ENCODE measurements around the gene GSG1L.

Gene GSG1L

GRCh38 chr16:27820646-27821345 lies 242.7 kb downstream of the GSG1L start:
- DNase-seq (ENCODE audit: low read depth in 2 of 2), result no peak

DNA sequence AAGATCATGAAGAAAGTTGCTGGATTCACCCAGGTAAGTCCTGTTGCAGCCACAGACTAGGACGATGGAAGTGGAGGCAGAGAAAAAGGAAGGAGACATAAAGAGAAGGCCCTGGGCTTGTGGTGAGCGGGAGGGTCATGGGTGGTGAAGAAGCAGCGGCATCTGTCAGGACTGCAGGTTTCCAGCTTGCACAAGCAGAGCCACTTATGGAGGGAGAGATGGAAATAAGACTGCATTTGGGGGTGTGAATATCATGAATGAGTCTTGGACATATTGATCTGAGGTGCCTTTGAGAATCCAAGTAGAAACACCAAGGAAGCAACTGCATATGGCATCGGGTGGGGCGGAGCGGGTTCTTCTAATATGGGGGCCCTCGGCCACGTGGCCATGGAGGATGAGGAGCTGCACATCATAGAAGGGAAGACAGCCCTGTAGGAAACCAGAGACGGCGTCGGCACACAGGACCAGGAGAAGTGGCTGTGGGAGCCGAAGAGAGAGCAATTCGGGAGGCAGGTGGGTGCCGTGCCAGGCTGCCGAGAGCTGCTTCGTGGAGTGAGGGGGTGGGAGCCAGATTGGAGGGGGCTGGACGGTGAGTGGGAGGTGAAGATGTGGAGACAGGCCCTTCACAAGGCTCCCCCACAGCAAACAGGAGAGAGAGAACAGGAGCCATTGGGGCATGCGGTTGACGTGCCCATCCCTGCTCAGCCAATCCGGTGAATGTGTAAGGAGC lies 243.5 kb downstream of the GSG1L start:
- DNase-seq (ENCODE audit: low read depth in 2 of 2), result no peak

GRCh38 chr16:27819356-27819755 lies 244.2 kb downstream of the GSG1L start:
- DNase-seq (ENCODE audit: low read depth in 2 of 2), result no peak

- no peak for DNase-seq (ENCODE audit: low read depth in 2 of 2)
These were observed 245.3 kb downstream of the GSG1L start for GRCh38 chr16:27818246-27818645.

DNA sequence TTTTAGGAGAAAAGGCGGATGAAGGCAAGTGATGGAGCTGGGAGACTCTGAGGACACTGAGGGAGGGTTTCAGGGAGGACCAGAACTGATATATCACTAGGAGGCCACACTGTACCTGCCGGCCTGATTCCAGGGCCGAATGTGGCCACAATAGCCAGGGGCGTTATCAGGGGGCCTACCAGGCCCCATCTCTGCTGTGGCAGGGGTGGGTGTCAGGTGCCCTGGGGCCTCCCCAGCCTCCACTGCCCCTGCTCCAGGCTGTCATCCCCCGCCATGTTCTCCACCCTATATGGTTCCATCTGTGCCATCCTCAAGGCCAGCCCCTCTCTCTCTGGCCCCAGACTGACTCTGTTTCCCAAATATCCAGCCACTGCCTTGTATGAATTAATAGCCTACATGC lies 246.5 kb downstream of the GSG1L start:
- DNase-seq (ENCODE audit: low read depth in 2 of 2), result no peak

- no peak for DNase-seq (ENCODE audit: low read depth in 2 of 2)
These were observed 247.0 kb downstream of the GSG1L start for GRCh38 chr16:27816561-27816960.

DNA sequence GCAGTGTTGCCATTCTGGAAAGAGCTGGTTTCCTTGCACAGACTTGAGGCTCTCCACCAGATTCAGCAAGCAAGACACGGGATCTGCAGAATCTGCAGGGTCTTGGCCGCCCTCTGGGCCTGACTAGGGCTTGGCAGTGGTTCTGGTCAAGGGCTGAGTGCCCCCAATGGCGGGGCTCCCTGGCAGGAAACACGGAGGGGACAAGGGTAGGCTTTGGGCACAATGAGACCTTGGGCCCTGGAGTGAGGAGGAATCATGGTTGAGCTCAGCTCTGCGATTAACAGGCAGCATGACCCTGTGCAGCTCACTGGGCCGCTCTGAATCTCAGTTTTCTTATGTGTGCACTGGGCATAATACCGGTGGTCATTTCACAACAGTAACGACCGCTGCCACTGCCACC lies 249.9 kb downstream of the GSG1L start:
- DNase-seq (ENCODE audit: low read depth in 2 of 2), result no peak

DNA sequence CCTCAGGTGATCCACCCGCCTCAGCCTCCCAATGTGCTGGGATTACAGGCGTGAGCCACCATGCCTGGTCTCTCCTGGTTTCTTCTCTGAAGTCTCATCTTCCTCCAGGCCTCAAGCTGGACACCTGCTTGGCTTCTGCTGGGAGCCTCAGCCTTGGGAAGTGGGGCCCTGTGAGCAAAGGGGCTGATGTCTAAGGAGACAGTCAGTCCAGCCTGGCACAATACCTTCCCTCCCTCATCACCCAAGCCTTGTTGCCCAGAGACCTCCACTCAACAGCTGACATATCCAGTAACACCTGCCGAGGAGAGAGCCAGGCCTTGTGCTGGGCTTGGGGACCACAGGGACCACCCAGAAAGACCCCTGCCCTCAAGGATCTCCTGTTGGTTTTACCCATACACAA lies 251.6 kb downstream of the GSG1L start:
- no peak for DNase-seq (ENCODE audit: low read depth in 2 of 2)

- DNase-seq (ENCODE audit: low read depth in 2 of 2), result no peak
These were observed 256.5 kb downstream of the GSG1L start for GRCh38 chr16:27806986-27807385.

DNA sequence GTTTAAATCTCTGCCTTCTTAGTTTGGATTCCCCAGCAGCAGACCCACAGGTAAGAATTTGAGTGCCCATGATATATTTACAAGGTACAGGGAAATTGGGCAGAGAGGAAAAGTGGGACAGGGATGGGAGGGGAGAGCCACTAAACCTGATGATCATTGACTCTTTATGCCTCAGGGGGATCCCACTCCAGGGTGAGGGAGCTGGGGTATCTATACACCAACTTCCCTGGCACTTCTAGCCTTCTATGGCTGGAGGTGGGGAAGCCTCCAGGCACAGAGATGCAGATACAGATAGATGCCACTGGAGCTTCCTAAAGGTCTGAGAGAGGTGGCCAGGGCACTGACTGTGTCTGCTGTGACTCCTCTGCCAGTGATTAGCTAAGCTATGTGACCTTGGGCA lies 257.1 kb downstream of the GSG1L start:
- no peak for DNase-seq (ENCODE audit: low read depth in 2 of 2)

DNA sequence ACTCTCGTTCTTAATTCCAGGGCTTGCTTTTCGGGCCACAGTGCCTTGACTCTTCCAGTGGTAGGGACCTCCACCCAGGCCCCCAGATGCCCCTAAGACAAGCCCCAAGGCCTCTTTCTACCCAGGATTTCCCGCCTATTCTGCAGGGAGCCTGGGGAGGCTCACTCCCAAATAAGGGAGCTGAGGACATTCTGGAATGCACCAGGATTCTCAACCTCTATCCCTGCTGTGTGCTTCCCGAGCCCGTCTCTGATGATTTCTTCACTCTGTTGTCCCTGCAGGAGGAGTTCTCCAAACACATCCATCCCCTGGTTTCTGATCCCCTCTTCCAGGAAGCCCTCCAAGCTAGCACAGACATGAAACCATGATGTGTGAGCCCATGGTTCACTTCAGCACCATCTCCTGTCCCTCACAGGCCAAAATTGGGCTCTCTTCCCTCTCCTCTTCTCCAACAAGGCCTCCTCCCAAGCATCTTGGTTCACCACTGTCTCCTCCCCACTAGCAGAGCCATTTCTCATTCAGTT lies 257.6 kb downstream of the GSG1L start:
- no peak for DNase-seq (ENCODE audit: low read depth in 2 of 2)

- no peak for DNase-seq (ENCODE audit: low read depth in 2 of 2)
These were observed 259.6 kb downstream of the GSG1L start for GRCh38 chr16:27803775-27804549.

DNA sequence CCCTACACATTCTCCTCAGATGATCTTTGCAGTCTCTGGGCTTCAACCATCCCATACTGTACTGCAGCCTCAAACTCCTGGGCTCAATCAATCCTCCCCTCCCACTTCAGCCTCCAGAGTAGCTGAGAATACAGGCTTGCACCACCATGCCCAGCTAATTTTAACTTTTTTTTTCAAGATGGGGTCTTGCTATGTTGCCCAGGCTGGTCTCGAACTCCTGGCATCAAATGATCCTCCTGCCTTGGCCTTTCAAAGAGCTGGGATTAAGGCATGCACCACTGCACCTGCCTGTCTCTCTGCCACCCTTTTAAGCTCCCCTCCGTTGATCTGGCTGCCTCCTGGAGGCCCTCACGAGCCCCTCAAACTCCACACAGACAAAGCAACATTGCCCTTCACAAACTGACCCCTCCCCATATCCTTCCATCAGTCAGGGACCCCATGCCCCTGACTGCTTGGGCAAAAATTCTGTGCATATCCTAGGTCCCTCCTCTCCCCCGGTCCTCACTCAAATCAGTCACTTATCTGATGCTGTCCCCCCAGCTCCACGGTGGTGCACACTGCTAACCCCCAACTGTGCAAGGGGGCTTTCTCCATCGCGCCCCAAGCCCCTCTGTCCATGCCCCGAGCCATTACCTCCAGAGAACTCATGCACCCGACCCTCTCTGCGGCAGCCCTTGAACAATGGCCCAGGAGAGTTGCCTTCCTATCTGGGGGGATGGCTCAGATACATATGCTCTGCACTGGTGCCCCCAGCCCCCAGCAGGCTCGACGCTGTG lies 260.7 kb downstream of the GSG1L start:
- no peak for DNase-seq (ENCODE audit: low read depth in 2 of 2)

DNA sequence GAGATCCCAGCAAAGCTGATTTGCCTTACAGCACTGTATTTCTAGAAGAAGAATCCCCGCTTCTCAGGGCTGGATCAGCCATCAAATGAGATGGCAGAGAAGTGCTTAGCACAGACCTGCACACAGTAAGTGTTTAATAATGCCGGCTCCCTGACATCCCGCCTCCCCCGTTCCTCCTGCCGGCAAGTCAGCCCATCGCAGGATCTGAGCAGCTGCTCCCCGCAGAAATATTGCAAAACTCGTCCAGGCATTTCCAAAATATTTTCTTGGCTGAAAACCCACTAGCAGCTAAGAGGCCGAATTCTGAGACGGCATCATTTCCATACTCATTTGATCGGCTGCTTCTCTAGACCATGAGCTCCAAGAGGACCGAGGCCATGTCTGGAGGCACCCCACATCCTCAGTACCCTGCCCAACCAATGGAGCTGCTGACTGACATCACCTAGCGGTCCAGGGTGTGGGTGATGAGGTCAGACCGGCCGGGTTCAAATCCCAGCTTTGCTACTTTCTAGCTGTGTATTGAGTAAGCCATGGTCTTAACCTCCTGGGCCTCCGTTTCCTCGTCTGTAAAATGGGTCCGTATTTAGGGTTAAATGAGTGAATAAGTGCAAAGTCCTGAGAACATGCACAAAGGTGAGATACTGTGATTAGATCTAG lies 262.1 kb downstream of the GSG1L start:
- DNase-seq (ENCODE audit: low read depth in 2 of 2), result no peak

DNA sequence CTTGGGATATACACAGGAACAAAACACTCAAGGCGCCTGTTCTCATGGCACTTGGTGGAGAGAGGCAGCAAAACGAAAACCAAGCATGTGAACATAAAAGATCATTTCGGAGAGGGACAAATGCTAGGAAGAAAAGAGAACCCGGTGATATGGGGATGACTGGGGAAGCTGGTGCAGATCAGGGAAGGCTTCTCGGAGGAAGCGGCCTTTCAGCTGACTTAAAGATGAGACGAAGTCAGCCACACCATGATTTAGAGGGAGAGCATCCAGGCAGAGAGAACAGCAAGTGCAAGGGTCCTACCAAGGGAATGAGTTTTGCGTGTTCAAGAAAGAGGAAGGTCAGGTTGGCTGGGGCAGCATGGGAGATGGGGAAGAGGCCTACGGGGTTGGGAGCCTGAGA lies 262.7 kb downstream of the GSG1L start:
- no peak for DNase-seq (ENCODE audit: low read depth in 2 of 2)

DNA sequence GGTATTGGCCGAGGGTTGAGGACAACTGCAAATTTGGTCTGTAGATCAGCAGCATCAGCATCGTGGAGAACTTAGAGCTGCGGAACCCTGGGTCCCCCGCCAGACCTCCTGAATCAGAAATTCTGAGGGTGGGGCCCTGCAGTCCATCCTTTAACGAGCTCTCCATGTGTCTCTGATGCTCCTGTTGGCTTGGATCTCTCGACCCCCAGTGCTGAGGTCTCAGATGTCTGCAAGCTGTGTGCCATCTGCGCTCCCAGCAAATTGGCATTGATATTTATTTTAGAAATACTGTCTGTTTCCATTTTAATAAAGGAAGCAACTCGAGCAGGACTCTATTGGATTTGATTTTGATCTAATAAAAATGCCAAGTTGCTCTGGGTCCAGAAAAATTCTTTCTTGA lies 263.6 kb downstream of the GSG1L start:
- DNase-seq (ENCODE audit: low read depth in 2 of 2), result no peak

DNA sequence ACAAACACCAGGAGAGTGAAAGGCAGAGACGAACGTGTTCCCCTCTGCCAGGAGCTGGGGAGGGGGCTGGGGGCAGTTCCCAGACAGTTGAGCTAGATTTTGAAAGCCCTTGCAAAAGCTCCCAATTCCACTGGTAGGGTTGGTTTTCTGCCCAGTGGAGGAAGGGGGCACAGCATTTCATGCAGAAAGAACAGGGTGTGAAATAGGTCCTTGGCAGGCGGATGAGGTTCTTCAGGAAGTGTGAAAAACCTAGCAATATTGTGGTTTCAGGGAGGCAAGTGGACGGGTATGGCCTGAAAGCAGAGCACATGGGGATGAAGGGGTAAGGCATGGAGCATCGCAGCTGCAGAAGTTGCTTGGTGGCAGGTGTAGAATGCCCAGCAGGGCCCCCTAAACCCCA lies 265.3 kb downstream of the GSG1L start:
- no peak for DNase-seq (ENCODE audit: low read depth in 2 of 2)

DNA sequence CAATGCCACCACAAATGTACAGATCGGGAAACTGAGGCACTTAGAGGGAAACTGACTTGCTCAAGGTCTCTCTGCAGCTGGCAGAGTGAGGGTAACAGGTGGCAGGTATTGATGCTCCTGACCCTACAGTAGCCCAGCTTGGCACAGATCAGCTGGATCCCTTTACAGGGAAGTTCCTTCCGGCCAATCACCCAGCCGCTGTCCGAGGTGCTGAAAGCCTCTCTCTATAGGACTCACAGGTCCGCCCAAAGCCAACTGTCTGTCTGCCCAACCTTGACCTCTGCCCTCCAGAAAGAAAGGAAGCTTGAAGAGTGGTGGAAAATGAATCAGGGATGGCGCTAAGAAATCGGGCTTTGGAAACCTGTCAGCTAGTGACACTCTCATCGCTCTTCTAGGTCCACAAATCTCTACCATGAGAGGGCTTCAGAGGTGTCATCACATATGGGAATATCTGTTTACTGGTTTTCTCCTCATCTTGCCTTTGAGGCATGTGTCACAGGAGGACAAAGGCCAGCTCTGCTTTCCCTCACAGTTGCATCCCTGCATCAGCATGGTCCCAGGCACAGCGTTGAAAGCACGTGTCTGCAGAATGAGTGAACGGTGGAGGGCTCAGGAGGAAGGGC lies 267.4 kb downstream of the GSG1L start:
- no peak for DNase-seq (ENCODE audit: low read depth in 2 of 2)

GRCh38 chr16:27793249-27793622 lies 270.3 kb downstream of the GSG1L start:
- DNase-seq (ENCODE audit: low read depth in 2 of 2), result no peak

DNA sequence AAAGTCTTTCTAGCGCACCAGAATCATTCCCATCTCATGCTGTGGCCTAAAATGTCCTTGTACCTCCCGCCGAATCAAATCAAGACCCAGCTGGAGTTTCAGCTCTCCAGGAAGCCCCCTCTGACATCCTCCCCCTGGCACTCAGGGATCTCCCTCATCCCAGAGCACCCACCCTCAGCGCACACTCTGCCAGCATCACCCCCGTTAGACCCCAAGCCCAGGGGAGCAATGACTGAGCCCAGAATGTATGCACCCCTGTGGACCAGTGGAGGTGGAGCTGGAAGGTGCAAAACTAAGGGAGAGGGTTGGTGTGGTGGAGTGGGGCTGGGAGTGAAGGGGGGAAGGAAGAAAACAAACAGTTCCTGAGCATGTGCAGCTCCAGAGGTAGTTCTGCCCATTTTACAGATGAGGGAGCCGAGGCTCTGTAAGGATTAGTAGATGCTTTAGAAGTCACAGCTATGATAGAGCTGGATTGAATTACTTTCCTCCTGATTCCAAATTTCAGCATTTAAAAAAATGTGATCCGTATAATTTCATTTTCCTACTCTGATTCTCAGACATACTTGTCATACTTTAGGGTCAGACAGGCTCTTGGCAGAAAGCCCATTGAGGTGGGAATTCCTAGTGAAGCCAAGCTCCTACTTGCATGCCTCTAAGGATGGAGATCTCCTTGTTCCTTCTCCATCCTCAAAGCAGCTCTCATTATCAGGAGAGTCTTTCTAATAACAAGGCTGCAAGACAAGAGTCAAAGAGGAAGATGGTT lies 270.8 kb downstream of the GSG1L start:
- no peak for DNase-seq (ENCODE audit: low read depth in 2 of 2)
